Esophagus muscularis mucosa (tissue), 4 donors: ENCODE results near the gene ITPR2. TPM values are rescaled to one million over a fixed set of nuclear protein-coding genes. Genes with fewer than 3 reads are reported as not detected.

Experiments
- DNase-seq: peaks from one replicate; pipeline ENCODE4 v3.0.0-alpha.2; 2017; ENCODE audit errors: extremely low spot score
- H3K27ac ChIP-seq, 4 donors: fragments of 200-600 bp; sonication (generic); replicated peaks in 1 of 4; 1 replicate in 3 of 4; 2 replicates in 1 of 4; pipeline ENCODE4 v1.5.1; 2016 to 2019; ENCODE audit warnings: mild to moderate bottlenecking in 1 of 4
- H3K27me3 ChIP-seq, 4 donors: fragments of 200-600 bp; sonication (generic); one replicate each; pipeline versions ENCODE4 v1.5.1 to v1.6.0; 2016 to 2019
- H3K36me3 ChIP-seq, 4 donors: fragments of 200-600 bp; sonication (generic); one replicate each; pipeline ENCODE4 v1.5.1; 2016 to 2019
- H3K4me1 ChIP-seq, 4 donors: fragments of 200-600 bp; sonication (generic); one replicate each; pipeline ENCODE4 v1.5.1; 2016 to 2019
- H3K4me3 ChIP-seq, 4 donors: fragments of 200-600 bp; sonication (generic); 1 replicate in 2 of 4; 2 replicates in 2 of 4; pipeline ENCODE4 v1.5.1; 2016 to 2019; ENCODE audit warnings: mild to moderate bottlenecking in 4 of 4, moderate library complexity in 1 of 4
- H3K9me3 ChIP-seq, 4 donors: fragments of 200-600 bp; sonication (generic); 1 replicate in 3 of 4; 2 replicates in 1 of 4; pipeline ENCODE4 v1.5.1; 2016 to 2019
- CTCF ChIP-seq, 3 experiments: fragments of 200-600 bp in 2 of 3; fragments of 450-650 bp in 1 of 3; sonication (generic) in 2 of 3; IDR thresholded peaks; one replicate each; pipeline ENCODE4 v1.5.1; 2017 to 2019; ENCODE audit warnings: antibody characterized with exemption in 3 of 3, mild to moderate bottlenecking in 2 of 3, moderate library complexity in 1 of 3
- EP300 ChIP-seq: sonication (generic); formaldehyde crosslinking; IDR thresholded peaks from one replicate; pipeline ENCODE4 v1.6.1; 2017; ENCODE audit warnings: antibody characterized with exemption
- POLR2A ChIP-seq: fragments of 450-650 bp; IDR thresholded peaks from one replicate; pipeline ENCODE4 v1.6.1; 2017; ENCODE audit warnings: antibody characterized with exemption, moderate library complexity, mild to moderate bottlenecking, low read depth
- POLR2AphosphoS5 ChIP-seq, 2 donors: sonication (generic); formaldehyde crosslinking; IDR thresholded peaks; one replicate each; pipeline ENCODE4 v1.6.1; 2017; ENCODE audit warnings: antibody characterized with exemption in 2 of 2
- WGBS: methylation state at CpG from one replicate; pipeline ENCODE4 v1.1.5; 2018; 5-methylcytosine and 5-hydroxymethylcytosine counted together
- intact Hi-C: fragments of 100-400 bp; cut with DNase I; formaldehyde crosslinking; loops from one replicate; pipeline ENCODE4 v1.15.1; 2023
- total RNA-seq, 4 donors: library from RNA; depleted of rRNA; stranded (reverse); fragments of >200 nt; gene quantifications; one replicate each; pipeline versions ENCODE4 v1.1.0 to v1.2.1, GENCODE V29; 2016

ITPR2 gene
- total RNA-seq, 4 donors from 2014 or later, result 23.7 to 26.6 (median 25.4) TPM

- no peaks in the 10 kb centered on the region for H3K27me3 ChIP-seq
- intact Hi-C loops, result no loop called here
- H3K4me1 ChIP-seq, result no peaks in the 10 kb centered on the region
- WGBS, result 84% methylated on average over 3 of the region's 3 CpGs
- H3K9me3 ChIP-seq, result no peaks in the 10 kb centered on the region
- TF ChIP-seq POLR2AphosphoS5 (IDR thresholded peaks at IDR 0.05) (no peak), POLR2A (no peak), CTCF (IDR thresholded peaks at IDR 0.05) (no peak), EP300 (no peak)
- no peak for DNase-seq
- H3K27ac ChIP-seq, result no peak overlapping the region
- no peaks in the 10 kb centered on the region for H3K36me3 ChIP-seq
- no peak overlapping the region for H3K4me3 ChIP-seq
Observed at GRCh38 chr12:26534071-26534470, 298.9 kb downstream of the ITPR2 start.

- 91% methylated on average over 3 of the region's 3 CpGs for WGBS
- Histone ChIP-seq H3K27ac (no peak overlapping the region), H3K9me3 (no peaks in the 10 kb centered on the region), H3K4me1 (no peaks in the 10 kb centered on the region), H3K4me3 (no peak overlapping the region), H3K27me3 (no peaks in the 10 kb centered on the region), H3K36me3 (no peaks in the 10 kb centered on the region)
- DNase-seq, result no peak
- intact Hi-C loops, result no loop called here
- TF ChIP-seq POLR2AphosphoS5 (IDR thresholded peaks at IDR 0.05), result no peak
- TF ChIP-seq EP300, result no peak
- TF ChIP-seq POLR2A, result no peak
- no peak for TF ChIP-seq CTCF (IDR thresholded peaks at IDR 0.05)
Observed at GRCh38 chr12:26533211-26533610, 299.8 kb downstream of the ITPR2 start.

- peaks cover 0 to 12% (median 7%) of the 10 kb centered on the region in 4 donors for H3K9me3 ChIP-seq
- no peak overlapping the region for H3K27ac ChIP-seq
- TF ChIP-seq POLR2AphosphoS5 (IDR thresholded peaks at IDR 0.05) (no peak), POLR2A (no peak)
- H3K4me3 ChIP-seq, result no peak overlapping the region
- intact Hi-C loops, result no loop called here
- no peak for DNase-seq
- no peaks in the 10 kb centered on the region for H3K4me1 ChIP-seq
- H3K27me3 ChIP-seq, result no peaks in the 10 kb centered on the region
- 78% methylated on average over 1 of the region's 1 CpG for WGBS
- H3K36me3 ChIP-seq, result peaks cover 0 to 5% (median 2%) of the 10 kb centered on the region in 4 donors
Observed at GRCh38 chr12:26530461-26530860, 302.5 kb downstream of the ITPR2 start.

- no peak overlapping the region for H3K27ac ChIP-seq
- peaks cover 0 to 5% (median 2%) of the 10 kb centered on the region in 4 donors for H3K36me3 ChIP-seq
- no peak for DNase-seq
- no peaks in the 10 kb centered on the region for H3K27me3 ChIP-seq
- peaks cover 0 to 19% (median 14%) of the 10 kb centered on the region in 4 donors for H3K9me3 ChIP-seq
- TF ChIP-seq POLR2A (no peak), POLR2AphosphoS5 (IDR thresholded peaks at IDR 0.05) (no peak), CTCF (IDR thresholded peaks at IDR 0.05) (no peak), EP300 (no peak)
- H3K4me1 ChIP-seq, result peaks cover 0 to 1% (median 0%) of the 10 kb centered on the region in 4 donors
- H3K4me3 ChIP-seq, result no peak overlapping the region
- intact Hi-C loops, result no loop called here
- 94% methylated on average over 1 of the region's 1 CpG for WGBS
Observed at GRCh38 chr12:26528943-26529342, 304.1 kb downstream of the ITPR2 start.

- H3K27ac ChIP-seq, result no peak overlapping the region
- TF ChIP-seq POLR2AphosphoS5 (IDR thresholded peaks at IDR 0.05) (no peak), EP300 (no peak), CTCF (IDR thresholded peaks at IDR 0.05) (no peak), POLR2A (no peak)
- WGBS, result 100% methylated on average over 4 of the region's 4 CpGs
- H3K4me1 ChIP-seq, result peaks cover 0 to 8% (median 6%) of the 10 kb centered on the region in 4 donors
- H3K36me3 ChIP-seq, result peaks cover 0 to 5% (median 2%) of the 10 kb centered on the region in 4 donors
- no peak overlapping the region for H3K4me3 ChIP-seq
- DNase-seq, result no peak
- intact Hi-C loops, result no loop called here
- peaks cover 0 to 19% (median 14%) of the 10 kb centered on the region in 4 donors for H3K9me3 ChIP-seq
- no peaks in the 10 kb centered on the region for H3K27me3 ChIP-seq
Observed at GRCh38 chr12:26527682-26528081, 305.3 kb downstream of the ITPR2 start.
